PC-3 (cell line): ENCODE results near the gene H2BK1.

ENCODE experiments used
- EZH2 ChIP-seq: fragments of 300-600 bp; sonication (generic); IDR thresholded peaks from one replicate; pipeline ENCODE4 v1.6.1; 2017; ENCODE audit warnings: antibody characterized with exemption, mild to moderate bottlenecking, low read length; ENCODE audit not compliant: unreplicated experiment
- EZH2phosphoT487 ChIP-seq: fragments of 300-600 bp; sonication (generic); IDR thresholded peaks from 2 replicates; pipeline ENCODE4 v1.6.1; 2018; ENCODE audit warnings: mild to moderate bottlenecking, antibody characterized with exemption, low read length, borderline replicate concordance
- TF ChIP-seq, protein P1 (sequence below): fragments of 300-600 bp; sonication (generic); conservative IDR thresholded peaks from 2 replicates; pipeline ENCODE4 v1.5.1; 2017; ENCODE audit warnings: antibody characterized with exemption, low read depth, mild to moderate bottlenecking, low read length

DNA sequence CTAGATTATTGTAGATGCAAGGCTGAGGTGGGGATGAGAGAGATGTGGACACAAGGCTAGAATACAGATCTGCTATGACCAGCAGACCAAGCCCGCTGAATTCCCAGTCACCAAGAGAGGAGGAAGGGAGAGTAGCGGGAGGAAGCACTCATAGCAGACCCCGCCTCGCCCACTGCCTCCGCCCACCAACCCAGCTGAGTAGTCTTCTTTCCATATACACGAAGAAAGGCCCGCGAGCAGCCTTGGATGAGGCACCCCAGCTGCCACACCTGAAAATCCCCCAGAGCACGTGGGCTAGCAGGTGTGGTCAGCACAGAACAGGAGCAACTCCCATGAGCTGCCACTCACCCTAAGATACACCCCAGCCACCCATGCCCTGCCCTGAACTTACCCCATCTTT is 7.9 kb upstream of the H2BK1 start:
- TF ChIP-seq, protein P1, sequence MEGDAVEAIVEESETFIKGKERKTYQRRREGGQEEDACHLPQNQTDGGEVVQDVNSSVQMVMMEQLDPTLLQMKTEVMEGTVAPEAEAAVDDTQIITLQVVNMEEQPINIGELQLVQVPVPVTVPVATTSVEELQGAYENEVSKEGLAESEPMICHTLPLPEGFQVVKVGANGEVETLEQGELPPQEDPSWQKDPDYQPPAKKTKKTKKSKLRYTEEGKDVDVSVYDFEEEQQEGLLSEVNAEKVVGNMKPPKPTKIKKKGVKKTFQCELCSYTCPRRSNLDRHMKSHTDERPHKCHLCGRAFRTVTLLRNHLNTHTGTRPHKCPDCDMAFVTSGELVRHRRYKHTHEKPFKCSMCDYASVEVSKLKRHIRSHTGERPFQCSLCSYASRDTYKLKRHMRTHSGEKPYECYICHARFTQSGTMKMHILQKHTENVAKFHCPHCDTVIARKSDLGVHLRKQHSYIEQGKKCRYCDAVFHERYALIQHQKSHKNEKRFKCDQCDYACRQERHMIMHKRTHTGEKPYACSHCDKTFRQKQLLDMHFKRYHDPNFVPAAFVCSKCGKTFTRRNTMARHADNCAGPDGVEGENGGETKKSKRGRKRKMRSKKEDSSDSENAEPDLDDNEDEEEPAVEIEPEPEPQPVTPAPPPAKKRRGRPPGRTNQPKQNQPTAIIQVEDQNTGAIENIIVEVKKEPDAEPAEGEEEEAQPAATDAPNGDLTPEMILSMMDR: no peak
- TF ChIP-seq EZH2 (no peak), EZH2phosphoT487 (no peak)
